Activated naive CD4-positive, alpha-beta T cell treated with anti-CD3 and anti-CD28 coated beads, Interleukin-2, amount 10 ng/mL, durations not matched to agents 7 days and 5 days (primary cell): ENCODE data around the gene MCC.

ENCODE experiments used
- CTCF ChIA-PET: fragments of 350-600 bp; sonication (Branson Sonifier 250); formaldehyde crosslinking; loops from one replicate; lab custom pipeline; 2021; ENCODE audit warnings: antibody characterized with exemption; lab: Charles Lee
- DNase-seq: peaks from one replicate; pipeline ENCODE4 v3.0.0-alpha.2; 2020
- H3K27ac Mint-ChIP-seq: one replicate; pipeline ENCODE4 v1.8.0; 2021; ENCODE audit warnings: mild to moderate bottlenecking, moderate library complexity, mixed read lengths
- H3K27me3 Mint-ChIP-seq: one replicate; pipeline ENCODE4 v1.8.0; 2021; ENCODE audit warnings: mild to moderate bottlenecking, mixed read lengths
- H3K36me3 Mint-ChIP-seq: one replicate; pipeline ENCODE4 v1.8.0; 2021; ENCODE audit warnings: mixed read lengths
- H3K4me1 Mint-ChIP-seq: one replicate; pipeline ENCODE4 v1.8.0; 2021; ENCODE audit warnings: mixed read lengths
- H3K4me3 Mint-ChIP-seq: one replicate; pipeline ENCODE4 v1.8.0; 2021; ENCODE audit warnings: mild to moderate bottlenecking, moderate library complexity, mixed read lengths
- H3K9me3 Mint-ChIP-seq: one replicate; pipeline ENCODE4 v1.8.0; 2021; ENCODE audit warnings: mixed read lengths

The MCC gene

DNA sequence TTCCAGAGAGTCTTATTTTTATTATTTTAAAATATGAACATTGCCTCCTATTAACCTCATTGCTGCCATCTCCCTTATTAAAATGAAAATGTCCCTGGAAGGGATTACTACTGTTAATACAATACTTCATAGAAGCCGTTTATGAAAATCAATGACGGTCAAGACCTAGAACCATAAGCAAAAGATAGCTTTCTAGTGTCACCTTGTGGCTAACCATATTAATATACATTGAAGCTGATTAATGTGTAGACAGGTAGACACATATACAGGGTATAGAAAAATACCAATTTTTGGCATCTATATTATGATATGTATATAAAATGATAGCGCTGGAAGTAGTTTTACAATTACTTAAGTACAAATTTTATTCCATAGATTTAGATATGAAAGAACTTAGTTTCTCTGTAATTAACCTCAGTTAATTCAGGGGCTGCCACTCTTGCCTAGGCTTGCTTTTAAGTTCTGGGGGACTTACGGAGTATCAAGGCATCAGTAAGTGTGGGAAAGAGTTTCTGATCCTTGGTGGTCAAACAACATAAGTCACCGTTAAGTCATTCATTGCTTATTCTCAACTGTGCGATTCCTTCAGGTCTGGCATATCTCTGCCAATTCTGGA, 22.7 kb upstream of the MCC start:
- DNase-seq: no peak

DNA sequence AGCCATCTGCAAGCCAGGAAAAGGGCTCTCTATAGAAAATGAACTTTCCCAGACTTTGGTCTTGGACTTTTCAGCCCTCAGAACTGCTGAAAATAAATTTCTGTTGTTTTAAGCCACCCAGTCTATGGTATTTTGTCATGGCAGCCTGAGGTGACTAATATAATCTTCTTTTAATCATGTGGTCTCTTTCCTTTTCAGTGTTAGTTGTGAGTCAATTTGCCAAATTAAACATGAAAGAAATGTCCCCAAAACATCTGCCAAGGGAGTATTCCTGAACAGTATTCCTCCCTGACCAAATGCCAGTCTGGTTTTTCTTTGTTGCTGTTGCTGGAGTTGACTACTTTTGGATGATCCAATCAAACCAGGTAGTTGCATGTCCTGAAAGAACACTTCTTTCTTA, 20.5 kb upstream of the MCC start:
- no peak for DNase-seq
- Mint-ChIP-seq H3K4me3 (no peak overlapping the region), H3K27me3 (peaks cover 37% of the 10 kb centered on the region), H3K27ac (no peak overlapping the region), H3K4me1 (peaks cover 14% of the 10 kb centered on the region), H3K9me3 (no peaks in the 10 kb centered on the region), H3K36me3 (no peaks in the 10 kb centered on the region)
- CTCF ChIA-PET: interaction anchor here (3.6 to 9.4 kb wide), 2 partner anchors 129 to 173 kb away, joined by 31 to 149 read pairs; no protein-coding TSS in a partner anchor

More for the DNA sequence above, 22.7 kb upstream of the MCC start:
- H3K36me3 Mint-ChIP-seq: peaks cover 5% of the 10 kb centered on the region
- H3K9me3 Mint-ChIP-seq: no peaks in the 10 kb centered on the region
- no peak overlapping the region for H3K27ac Mint-ChIP-seq
- H3K4me3 Mint-ChIP-seq: no peak overlapping the region
- CTCF ChIA-PET: interaction anchor here (0.6 to 9.4 kb wide), 19 partner anchors 23 to 514 kb away, joined by 3 to 149 read pairs (median 4); partner anchors contain the start of gene MCC
- peaks cover 29% of the 10 kb centered on the region for H3K4me1 Mint-ChIP-seq
- peaks cover 33% of the 10 kb centered on the region for H3K27me3 Mint-ChIP-seq

DNA sequence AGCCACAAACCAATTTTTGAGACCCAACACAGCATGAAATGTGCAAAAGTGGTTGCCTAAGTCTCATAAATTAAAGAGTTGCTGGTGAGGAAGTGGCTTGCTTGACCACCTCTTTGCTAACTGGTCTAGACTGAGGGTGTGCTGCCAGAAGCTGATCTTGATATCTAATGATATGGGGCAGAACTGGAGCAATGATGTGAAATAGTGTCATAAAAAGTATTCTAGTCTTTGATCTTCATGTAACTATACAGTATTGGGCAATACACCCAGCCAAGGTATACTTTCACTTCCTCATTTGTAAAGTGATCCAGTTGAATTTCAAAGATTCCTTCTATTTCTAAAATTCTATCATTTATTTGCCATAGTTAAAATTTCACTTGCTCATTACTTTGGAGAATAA, 19.3 kb upstream of the MCC start:
- CTCF ChIA-PET: interaction anchor here (9.4 kb wide), 1 partner anchor 172 kb away, joined by 149 read pairs; no protein-coding TSS in a partner anchor
- no peak overlapping the region for H3K27ac Mint-ChIP-seq
- H3K36me3 Mint-ChIP-seq: no peaks in the 10 kb centered on the region
- H3K4me3 Mint-ChIP-seq: no peak overlapping the region
- H3K27me3 Mint-ChIP-seq: peaks cover 48% of the 10 kb centered on the region
- no peak for DNase-seq
- no peaks in the 10 kb centered on the region for H3K9me3 Mint-ChIP-seq
- H3K4me1 Mint-ChIP-seq: peaks cover 8% of the 10 kb centered on the region

DNA sequence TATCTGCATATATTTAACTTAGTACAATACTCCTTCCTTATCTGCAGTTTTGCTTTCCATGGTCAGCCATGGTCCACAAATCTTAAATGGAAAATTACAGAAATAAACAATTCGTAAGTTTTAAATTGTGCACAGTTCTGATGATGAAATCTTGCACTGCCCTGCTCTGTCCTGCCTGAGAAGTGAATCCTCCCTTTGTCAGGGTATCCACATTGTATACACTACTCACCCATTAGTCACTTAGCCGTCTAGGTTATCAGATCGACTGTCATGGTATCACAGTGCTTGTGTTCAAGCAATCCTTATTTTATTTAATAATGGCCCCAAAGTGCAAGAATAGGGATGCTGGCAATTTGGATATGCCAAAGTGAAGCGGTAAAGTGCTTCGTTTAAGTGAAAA, 16.9 kb upstream of the MCC start:
- Mint-ChIP-seq H3K36me3 (peaks cover 3% of the 10 kb centered on the region), H3K4me1 (peaks cover 8% of the 10 kb centered on the region), H3K27ac (no peak overlapping the region), H3K9me3 (peaks cover 5% of the 10 kb centered on the region), H3K27me3 (peaks cover 53% of the 10 kb centered on the region), H3K4me3 (no peak overlapping the region)
- no peak for DNase-seq
- CTCF ChIA-PET: no interaction called here

DNA sequence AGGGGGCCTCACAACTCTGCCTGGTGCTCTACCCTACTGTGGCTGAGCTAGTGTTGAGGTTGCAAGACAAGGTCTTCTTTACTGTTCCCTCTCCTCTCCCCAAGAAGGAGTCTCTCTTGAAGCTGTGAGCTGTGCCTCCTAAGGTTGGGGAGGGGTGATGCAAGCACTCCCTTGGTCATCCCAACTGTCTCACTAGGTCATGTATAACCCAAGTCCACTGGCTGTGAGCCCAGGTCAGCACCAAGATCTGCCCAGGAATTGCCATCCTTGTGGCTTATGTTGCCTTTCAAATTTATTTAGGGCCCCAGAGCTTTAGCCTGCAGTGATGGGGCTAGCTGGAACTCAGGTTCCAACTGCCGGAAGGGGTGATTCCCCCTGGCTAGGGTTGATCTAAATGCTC, 14.9 kb upstream of the MCC start:
- Mint-ChIP-seq H3K4me1 (peaks cover 8% of the 10 kb centered on the region), H3K9me3 (peaks cover 8% of the 10 kb centered on the region), H3K27me3 (peaks cover 50% of the 10 kb centered on the region), H3K27ac (no peak overlapping the region), H3K4me3 (no peak overlapping the region), H3K36me3 (peaks cover 3% of the 10 kb centered on the region)
- no peak for DNase-seq
- CTCF ChIA-PET: interaction anchor here (1.4 kb wide), 1 partner anchor 124 kb away, joined by 3 read pairs; no protein-coding TSS in a partner anchor

DNA sequence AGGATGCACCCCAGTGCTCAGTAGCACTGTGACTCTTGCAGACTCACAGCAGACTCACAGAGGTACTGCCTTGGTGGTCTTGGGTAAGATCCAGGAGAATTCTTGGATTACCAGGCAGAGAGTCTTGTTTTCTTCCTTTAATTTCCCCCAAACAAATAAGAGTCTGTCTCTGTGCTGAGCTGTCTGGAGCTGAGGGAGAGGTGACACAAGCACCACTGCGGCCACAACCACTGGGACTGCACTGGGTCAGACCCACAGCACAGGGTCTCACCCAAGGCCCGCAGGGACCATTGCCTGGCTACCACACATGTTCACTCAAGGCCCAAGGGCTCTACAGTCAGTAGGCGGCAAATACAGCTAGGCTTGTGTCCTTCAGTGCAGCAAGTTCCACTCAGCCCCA, 13.8 kb upstream of the MCC start:
- peaks cover 56% of the 10 kb centered on the region for H3K27me3 Mint-ChIP-seq
- CTCF ChIA-PET: interaction anchor here (1.4 kb wide), 1 partner anchor 123 kb away, joined by 3 read pairs; no protein-coding TSS in a partner anchor
- peaks cover 3% of the 10 kb centered on the region for H3K36me3 Mint-ChIP-seq
- no peak for DNase-seq
- H3K4me1 Mint-ChIP-seq: peaks cover 1% of the 10 kb centered on the region
- no peak overlapping the region for H3K4me3 Mint-ChIP-seq
- no peak overlapping the region for H3K27ac Mint-ChIP-seq
- peaks cover 8% of the 10 kb centered on the region for H3K9me3 Mint-ChIP-seq

DNA sequence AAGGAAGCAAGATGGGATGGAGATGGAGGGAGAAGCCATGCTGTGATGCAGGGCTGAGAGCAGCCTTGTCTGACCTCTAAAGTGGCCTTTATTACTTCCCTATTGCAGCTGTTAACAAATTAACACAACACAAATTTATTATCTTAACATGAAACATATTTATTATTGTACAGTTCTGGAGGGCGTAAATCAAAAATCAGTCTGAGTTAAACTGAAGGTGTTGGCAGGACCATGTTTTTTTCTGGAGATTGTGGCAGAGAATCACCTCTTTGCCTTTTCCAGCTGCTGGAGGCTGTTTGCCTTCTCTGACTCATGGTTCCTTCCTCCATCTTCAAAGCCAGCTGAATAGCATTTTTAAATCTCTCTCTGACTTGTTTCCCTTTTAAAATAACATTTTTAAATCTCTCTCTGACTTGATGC, 7.2 kb upstream of the MCC start:
- Mint-ChIP-seq H3K27me3 (peaks cover 63% of the 10 kb centered on the region), H3K4me3 (no peak overlapping the region), H3K36me3 (peaks cover 6% of the 10 kb centered on the region), H3K27ac (no peak overlapping the region), H3K4me1 (no peaks in the 10 kb centered on the region), H3K9me3 (peaks cover 19% of the 10 kb centered on the region)
- no peak for DNase-seq
- CTCF ChIA-PET: no interaction called here

DNA sequence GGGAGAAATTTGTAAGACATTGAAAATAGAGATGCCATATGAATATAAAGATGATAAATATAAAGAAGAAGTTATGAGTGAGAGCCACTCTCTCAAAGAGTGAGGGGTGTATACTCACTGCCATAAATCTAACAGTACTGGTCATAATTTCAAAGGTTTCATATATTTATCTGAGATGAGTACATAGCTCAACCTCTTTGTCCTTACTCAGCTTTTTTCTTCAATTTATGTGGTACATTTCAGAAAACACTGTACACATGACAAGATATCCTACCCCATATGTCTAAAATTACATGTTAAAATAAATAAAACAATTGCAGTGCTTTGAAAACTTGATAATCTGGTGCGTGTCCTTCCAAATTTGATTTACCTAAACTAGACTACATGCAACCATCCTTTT, 5.2 kb upstream of the MCC start:
- peaks cover 12% of the 10 kb centered on the region for H3K36me3 Mint-ChIP-seq
- no peak for DNase-seq
- peaks cover 24% of the 10 kb centered on the region for H3K9me3 Mint-ChIP-seq
- peaks cover 69% of the 10 kb centered on the region for H3K27me3 Mint-ChIP-seq
- H3K27ac Mint-ChIP-seq: no peak overlapping the region
- H3K4me3 Mint-ChIP-seq: no peak overlapping the region
- peaks cover 14% of the 10 kb centered on the region for H3K4me1 Mint-ChIP-seq
- CTCF ChIA-PET: interaction anchor here (1.8 kb wide), 1 partner anchor 18 kb away, joined by 5 read pairs; no protein-coding TSS in a partner anchor

DNA sequence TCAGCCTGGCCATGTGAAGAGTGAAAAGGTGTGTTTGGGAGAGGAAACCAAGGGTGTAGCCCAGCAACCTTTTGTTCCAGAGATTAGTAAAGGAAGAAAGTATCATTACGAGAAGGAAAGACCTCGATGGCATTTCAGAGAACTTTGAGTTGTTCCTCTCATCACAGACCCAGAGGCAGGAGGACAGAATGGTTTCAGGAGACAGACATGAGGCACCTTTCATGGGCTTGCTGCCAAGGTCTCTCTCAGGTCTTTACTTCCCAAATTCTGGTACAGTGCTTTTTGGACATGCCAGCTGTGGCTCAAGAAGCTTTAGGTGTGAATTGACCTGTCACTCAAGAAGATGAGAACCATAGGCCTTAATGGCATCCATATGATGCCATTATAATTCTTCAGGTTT, 2.8 kb upstream of the MCC start:
- Mint-ChIP-seq H3K27me3 (peaks cover 82% of the 10 kb centered on the region), H3K27ac (no peak overlapping the region)
- CTCF ChIA-PET: no interaction called here

DNA sequence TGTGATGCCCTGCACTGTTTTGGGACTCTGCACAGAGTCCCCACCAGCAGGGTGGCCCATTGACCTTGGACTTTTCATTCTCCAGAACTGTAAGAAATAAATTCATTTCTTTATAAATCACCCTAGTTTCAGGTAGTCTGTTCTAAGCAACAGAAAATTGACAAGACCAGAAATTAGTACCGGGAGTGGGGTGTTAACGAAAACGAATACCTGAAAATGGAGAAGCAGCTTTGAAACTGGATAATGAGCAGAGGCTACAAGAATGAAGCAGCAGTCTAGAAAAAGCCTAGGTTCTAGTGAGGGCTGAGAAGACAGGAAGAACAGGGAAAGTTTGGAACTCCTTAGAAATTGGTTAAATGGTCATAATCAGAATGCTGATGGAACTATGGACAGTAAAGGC, 2.1 kb upstream of the MCC start:
- Mint-ChIP-seq H3K27ac (no peak overlapping the region), H3K27me3 (peaks cover 86% of the 10 kb centered on the region), H3K4me1 (peaks cover 26% of the 10 kb centered on the region), H3K9me3 (peaks cover 24% of the 10 kb centered on the region), H3K36me3 (peaks cover 12% of the 10 kb centered on the region), H3K4me3 (no peak overlapping the region)
- no peak for DNase-seq
- CTCF ChIA-PET: no interaction called here

More for the DNA sequence above, 2.8 kb upstream of the MCC start:
- Mint-ChIP-seq H3K4me3 (no peak overlapping the region), H3K9me3 (peaks cover 24% of the 10 kb centered on the region), H3K36me3 (peaks cover 12% of the 10 kb centered on the region), H3K4me1 (peaks cover 26% of the 10 kb centered on the region)
- no peak for DNase-seq

DNA sequence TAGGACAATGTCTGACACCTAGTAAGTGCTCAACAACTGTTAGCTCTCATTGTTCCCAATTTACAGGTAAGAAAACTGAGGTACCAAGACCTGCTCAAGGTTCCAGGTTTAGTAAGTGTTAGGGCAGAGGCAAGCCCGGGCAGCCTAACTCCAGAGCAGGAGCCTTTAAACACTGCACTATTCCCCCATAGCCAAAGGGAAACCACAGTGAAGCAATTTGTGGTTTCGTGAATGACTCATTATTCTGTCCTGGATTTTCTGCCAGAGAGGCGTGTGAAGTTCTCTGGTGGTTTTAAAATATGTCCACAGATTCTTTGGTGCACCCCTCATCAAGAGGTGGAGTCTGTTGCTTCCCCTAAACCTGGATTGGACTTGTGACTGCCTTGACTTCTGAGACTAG, 1.0 kb upstream of the MCC start:
- CTCF ChIA-PET: interaction anchor here (0.6 to 2.0 kb wide), 4 partner anchors 110 to 399 kb away, joined by 3 to 6 read pairs (median 4); no protein-coding TSS in a partner anchor
- peaks cover 12% of the 10 kb centered on the region for H3K36me3 Mint-ChIP-seq
- H3K27ac Mint-ChIP-seq: no peak overlapping the region
- peaks cover 24% of the 10 kb centered on the region for H3K9me3 Mint-ChIP-seq
- H3K27me3 Mint-ChIP-seq: peaks cover 83% of the 10 kb centered on the region
- peak overlapping the region; percentile 3 for H3K4me3 Mint-ChIP-seq
- H3K4me1 Mint-ChIP-seq: peaks cover 26% of the 10 kb centered on the region
- DNase-seq: peak; percentile 23

DNA sequence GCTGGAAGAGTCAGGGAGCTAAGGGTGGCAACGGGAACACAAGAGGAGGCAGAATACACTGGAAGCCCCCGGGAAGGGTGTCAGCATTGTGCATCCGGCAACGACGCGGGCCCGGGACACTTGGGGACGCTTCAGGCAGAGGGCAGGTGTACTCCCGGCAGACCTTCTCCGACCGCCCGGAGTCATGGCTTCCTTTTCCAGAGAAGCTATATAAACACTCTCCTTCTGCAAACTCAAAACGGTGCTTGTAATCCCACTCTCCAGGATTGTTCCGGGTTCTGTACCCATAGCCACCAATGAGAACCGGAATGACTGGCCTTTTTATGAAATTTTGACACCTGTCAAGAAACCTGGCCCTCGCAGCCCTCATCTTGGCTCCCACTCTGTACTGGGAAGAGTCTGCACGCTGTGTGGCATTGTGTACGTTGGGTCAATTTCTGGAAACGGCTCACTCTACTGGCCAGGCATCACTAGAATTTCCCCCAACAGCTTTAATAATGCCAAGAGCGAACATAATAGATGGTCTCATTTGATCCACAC, 462 bp upstream of the MCC start:
- CTCF ChIA-PET: interaction anchor here (1.0 to 2.0 kb wide), 4 partner anchors 22 to 155 kb away, joined by 3 to 6 read pairs (median 4); no protein-coding TSS in a partner anchor
- Mint-ChIP-seq H3K36me3 (peaks cover 12% of the 10 kb centered on the region), H3K27me3 (peaks cover 78% of the 10 kb centered on the region), H3K9me3 (peaks cover 24% of the 10 kb centered on the region), H3K4me1 (peaks cover 26% of the 10 kb centered on the region), H3K27ac (no peak overlapping the region), H3K4me3 (peak overlapping the region; percentile 67)
- DNase-seq: no peak

DNA sequence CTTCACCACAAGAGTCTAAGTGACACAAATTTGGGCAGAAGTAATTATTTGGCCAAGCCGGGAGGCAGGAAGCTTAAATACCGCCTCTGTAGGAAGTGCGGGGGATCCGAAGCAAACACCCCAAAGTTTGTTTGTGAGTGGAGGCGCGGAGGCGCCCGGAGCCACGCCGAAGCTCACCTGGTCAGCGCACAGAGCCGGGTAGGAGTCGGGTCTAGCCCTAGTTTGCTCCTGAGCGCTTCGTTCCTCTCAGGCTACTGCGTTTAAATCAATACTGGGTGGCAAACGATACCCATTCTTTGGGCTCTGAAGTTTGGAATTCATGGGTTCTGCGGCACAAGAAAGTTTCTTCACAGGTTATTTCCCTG, 855 bp downstream of the MCC start:
- Mint-ChIP-seq H3K36me3 (peaks cover 12% of the 10 kb centered on the region), H3K9me3 (peaks cover 24% of the 10 kb centered on the region), H3K27ac (no peak overlapping the region), H3K4me1 (peaks cover 26% of the 10 kb centered on the region), H3K4me3 (peak overlapping the region; percentile 67), H3K27me3 (peaks cover 74% of the 10 kb centered on the region)
- no peak for DNase-seq
- CTCF ChIA-PET: interaction anchor here (1.5 kb wide), 1 partner anchor 23 kb away, joined by 4 read pairs; no protein-coding TSS in a partner anchor

DNA sequence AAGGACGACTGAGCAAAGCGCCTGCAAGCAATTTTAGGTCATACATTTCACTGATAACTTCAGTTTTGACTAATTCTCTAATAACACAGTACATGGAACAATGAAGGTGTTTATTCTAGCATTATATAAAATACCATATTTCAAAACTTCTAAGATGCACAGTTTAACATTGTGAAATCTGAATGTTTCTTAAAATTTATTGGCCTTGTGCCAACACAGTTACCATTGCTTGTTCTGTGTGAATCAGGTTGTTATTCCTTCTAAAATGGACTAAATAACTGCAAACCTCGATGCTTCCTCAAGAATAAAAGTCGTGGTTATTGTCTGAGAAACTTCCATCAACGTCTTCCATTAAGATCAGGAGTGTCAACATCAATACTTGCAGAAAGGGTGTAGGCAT, 8.0 kb downstream of the MCC start:
- Mint-ChIP-seq H3K27ac (no peak overlapping the region), H3K4me1 (no peaks in the 10 kb centered on the region), H3K4me3 (no peak overlapping the region), H3K36me3 (no peaks in the 10 kb centered on the region), H3K9me3 (no peaks in the 10 kb centered on the region), H3K27me3 (peaks cover 12% of the 10 kb centered on the region)
- CTCF ChIA-PET: no interaction called here
- no peak for DNase-seq

DNA sequence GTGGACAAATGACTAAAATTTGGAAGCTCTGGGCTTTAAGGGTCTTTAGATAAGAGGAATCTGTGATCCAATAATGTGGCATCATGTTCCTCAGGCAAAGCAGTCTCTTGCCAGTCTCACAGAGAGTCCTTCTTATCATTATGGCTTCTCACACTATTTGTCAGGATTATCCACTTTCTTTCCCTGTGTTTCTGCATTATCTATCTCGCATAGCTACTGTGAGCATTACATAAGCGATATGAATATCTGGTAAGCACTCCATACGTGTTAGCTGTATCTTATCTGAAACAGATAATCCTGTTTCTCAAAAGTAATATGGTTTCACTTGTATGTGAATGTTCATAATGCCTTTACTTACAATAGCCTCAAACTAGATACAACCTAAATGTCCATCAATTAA, 9.6 kb downstream of the MCC start:
- Mint-ChIP-seq H3K36me3 (no peaks in the 10 kb centered on the region), H3K27ac (no peak overlapping the region), H3K4me1 (no peaks in the 10 kb centered on the region), H3K9me3 (no peaks in the 10 kb centered on the region), H3K4me3 (no peak overlapping the region), H3K27me3 (peaks cover 15% of the 10 kb centered on the region)
- CTCF ChIA-PET: no interaction called here
- DNase-seq: no peak
